WI38 (cell line): ENCODE data around the gene PSEN1.

Experiments used
- H3K4me3 ChIP-seq: 2 replicates; pipeline ENCODE4 v1.5.1; 2011; ENCODE audit warnings: low read depth, mild to moderate bottlenecking, control low read depth, low read length
- CTCF ChIP-seq: IDR thresholded peaks from 2 replicates; pipeline ENCODE4 v1.5.1; 2012; ENCODE audit warnings: low read depth, mild to moderate bottlenecking, control low read depth, low read length

The PSEN1 gene

GRCh38 chr14:73243341-73243740 lies 107.0 kb downstream of the PSEN1 start:
- H3K4me3 ChIP-seq = no peak overlapping the region
- no peak for TF ChIP-seq CTCF

GRCh38 chr14:73243748-73244147 lies 107.4 kb downstream of the PSEN1 start:
- TF ChIP-seq CTCF = no peak
- H3K4me3 ChIP-seq = no peak overlapping the region

GRCh38 chr14:73244541-73245290 lies 108.4 kb downstream of the PSEN1 start:
- H3K4me3 ChIP-seq = peak overlapping the region; percentile 67; the same call in 1 of the 2 replicates
- no peak for TF ChIP-seq CTCF

- H3K4me3 ChIP-seq = peak overlapping the region; percentile 67
- TF ChIP-seq CTCF = no peak
Observed at GRCh38 chr14:73245480-73246325, 109.4 kb downstream of the PSEN1 start.

DNA sequence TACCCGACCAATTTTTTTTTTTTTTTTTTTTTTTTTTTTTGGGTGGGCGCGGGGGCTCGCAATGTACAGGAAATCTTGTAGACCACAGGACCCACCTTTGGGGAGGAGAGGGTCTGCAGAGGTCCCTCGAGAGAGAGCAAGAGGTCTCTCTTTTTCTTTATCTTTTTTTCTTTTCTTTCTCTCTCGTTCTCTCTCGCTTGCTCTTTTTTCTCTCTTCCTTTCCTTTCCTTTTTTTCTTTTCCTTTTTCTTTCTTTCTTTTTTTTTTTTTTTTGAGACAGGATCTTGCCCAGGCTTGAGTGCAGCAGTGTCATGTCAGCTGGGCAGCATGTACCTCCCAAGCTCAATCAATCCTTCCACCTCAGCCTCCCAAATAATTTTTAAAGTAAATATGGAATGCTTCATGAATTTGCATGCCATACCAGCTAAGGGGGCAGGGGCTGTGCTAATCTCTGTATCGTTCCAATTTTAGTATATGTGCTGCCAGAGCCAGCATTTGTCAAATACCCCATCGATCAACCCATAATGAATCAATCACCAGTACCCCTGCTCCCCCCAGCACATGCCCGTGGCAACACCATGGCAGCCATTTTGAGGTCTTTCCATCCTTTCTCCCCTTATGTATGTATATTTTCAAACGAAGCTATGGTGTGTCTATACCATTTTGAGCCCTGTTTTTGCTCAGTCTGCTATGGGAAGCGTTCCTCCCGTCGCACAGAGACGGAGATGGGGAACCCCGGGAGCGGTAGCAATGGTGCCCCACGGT lies 110.3 kb downstream of the PSEN1 start:
- peak overlapping the region; percentile 67 for H3K4me3 ChIP-seq
- no peak for TF ChIP-seq CTCF

- H3K4me3 ChIP-seq = no peak overlapping the region
- no peak for TF ChIP-seq CTCF
Observed at GRCh38 chr14:73248108-73248868, 112.0 kb downstream of the PSEN1 start.
